HepG2 (cell line): ENCODE measurements around the gene RXFP2.
A peak's percentile ranks its signal among the peaks of the same experiment; 100 is the strongest.

Experiments used
- ATF3 ChIP-seq: sonication (generic); formaldehyde crosslinking; IDR thresholded peaks from 2 replicates; pipeline ENCODE4 v1.4.0; 2020; ENCODE audit warnings: missing genetic modification reagents
- CREB1 ChIP-seq, 2 experiments: fragments of 450-650 bp in 1 of 2; IDR thresholded peaks; 2 replicates each; pipeline ENCODE4 v1.6.1; 2016 to 2017; ENCODE audit warnings: control low read depth in 1 of 2, mild to moderate bottlenecking in 1 of 2, missing compliant biosample characterization in 1 of 2, missing genetic modification characterization in 1 of 2
- CTCF ChIP-seq: sonication (generic); formaldehyde crosslinking; IDR thresholded peaks from 2 replicates; pipeline ENCODE4 v1.5.0; 2020; ENCODE audit warnings: mild to moderate bottlenecking, missing genetic modification reagents, moderate library complexity
- ESRRA ChIP-seq: sonication (generic); formaldehyde crosslinking; IDR thresholded peaks from 2 replicates; pipeline ENCODE4 v1.5.1; 2020; ENCODE audit warnings: mild to moderate bottlenecking, low read depth, missing genetic modification reagents
- FOXA1 ChIP-seq, 2 experiments: fragments of 450-650 bp in 1 of 2; sonication (generic) in 1 of 2; formaldehyde crosslinking in 1 of 2; IDR thresholded peaks; 2 replicates each; pipeline versions ENCODE4 v1.4.0 to v1.6.1; 2016 to 2020; ENCODE audit warnings: missing genetic modification reagents in 1 of 2
- FOXP1 ChIP-seq, 2 experiments: fragments of 450-650 bp in 1 of 2; IDR thresholded peaks; 2 replicates each; pipeline ENCODE4 v1.6.1; 2017 to 2018; ENCODE audit warnings: antibody characterized with exemption in 1 of 2
- KAT2B ChIP-seq: fragments of 150-350 bp; IDR thresholded peaks from 2 replicates; pipeline ENCODE4 v1.6.1; 2014; ENCODE audit warnings: low read depth, low read length, borderline replicate concordance
- MYC ChIP-seq: sonication (generic); formaldehyde crosslinking; IDR thresholded peaks from 2 replicates; pipeline ENCODE4 v1.9.0; 2021; ENCODE audit warnings: missing genetic modification reagents, borderline replicate concordance
- NFYB ChIP-seq: sonication (generic); formaldehyde crosslinking; IDR thresholded peaks from 2 replicates; pipeline ENCODE4 v1.4.0; 2020; ENCODE audit warnings: missing genetic modification reagents
- PRMT3 ChIP-seq: sonication (generic); formaldehyde crosslinking; IDR thresholded peaks from 2 replicates; pipeline ENCODE4 v1.8.1; 2022; ENCODE audit warnings: low read depth, mild to moderate bottlenecking, moderate library complexity, missing genetic modification reagents, borderline replicate concordance
- TCF12 ChIP-seq, 2 experiments: fragments of 450-650 bp in 1 of 2; sonication (generic) in 1 of 2; formaldehyde crosslinking in 1 of 2; IDR thresholded peaks; 2 replicates each; pipeline versions ENCODE4 v1.6.1 to v1.8.0; 2017 to 2022; ENCODE audit warnings: antibody characterized with exemption in 1 of 2, mild to moderate bottlenecking in 1 of 2, missing genetic modification reagents in 1 of 2, moderate library complexity in 1 of 2
- TFDP1 ChIP-seq: IDR thresholded peaks from 2 replicates; pipeline ENCODE4 v1.6.1; 2016; ENCODE audit warnings: missing compliant biosample characterization, missing genetic modification reagents, borderline replicate concordance
- ZNF235 ChIP-seq: sonication (generic); formaldehyde crosslinking; IDR thresholded peaks from 2 replicates; pipeline ENCODE4 v1.8.1; 2023; ENCODE audit warnings: mild to moderate bottlenecking, missing genetic modification reagents, borderline replicate concordance
- ZSCAN9 ChIP-seq: IDR thresholded peaks from 2 replicates; pipeline ENCODE4 v1.6.1; 2016; ENCODE audit warnings: borderline replicate concordance

- no peak for TF ChIP-seq TCF12 (IDR thresholded peaks at IDR 0.05)
- no peak for TF ChIP-seq TCF12 (CRISPR knock-in tag; IDR thresholded peaks at IDR 0.05)
- peak; percentile 75; the same call in 1 of the 2 replicates for TF ChIP-seq TFDP1 (CRISPR knock-in tag)
- no peak for TF ChIP-seq CREB1 (IDR thresholded peaks at IDR 0.05)
- TF ChIP-seq CREB1 (CRISPR knock-in tag; IDR thresholded peaks at IDR 0.05): no peak
- no peak for TF ChIP-seq ZSCAN9 (CRISPR knock-in tag)
- no peak for TF ChIP-seq FOXA1 (IDR thresholded peaks at IDR 0.05)
- no peak for TF ChIP-seq FOXA1 (CRISPR knock-in tag; IDR thresholded peaks at IDR 0.05)
- TF ChIP-seq ESRRA (CRISPR knock-in tag): no peak
- TF ChIP-seq MYC (CRISPR knock-in tag): no peak
- no peak for TF ChIP-seq ATF3
- TF ChIP-seq FOXP1 (IDR thresholded peaks at IDR 0.05): no peak
- TF ChIP-seq FOXP1 (CRISPR knock-in tag; IDR thresholded peaks at IDR 0.05): no peak
- peak; percentile 65 for TF ChIP-seq NFYB (CRISPR knock-in tag)
- TF ChIP-seq ZNF235 (CRISPR knock-in tag): no peak
- TF ChIP-seq CTCF (CRISPR knock-in tag): no peak
- no peak for TF ChIP-seq KAT2B
- no peak for TF ChIP-seq PRMT3 (CRISPR knock-in tag)
These were observed 107.0 kb downstream of the RXFP2 start for GRCh38 chr13:31846182-31846938.
